Measurements from ENCODE around the gene RPTOR.

The RPTOR gene

DNA sequence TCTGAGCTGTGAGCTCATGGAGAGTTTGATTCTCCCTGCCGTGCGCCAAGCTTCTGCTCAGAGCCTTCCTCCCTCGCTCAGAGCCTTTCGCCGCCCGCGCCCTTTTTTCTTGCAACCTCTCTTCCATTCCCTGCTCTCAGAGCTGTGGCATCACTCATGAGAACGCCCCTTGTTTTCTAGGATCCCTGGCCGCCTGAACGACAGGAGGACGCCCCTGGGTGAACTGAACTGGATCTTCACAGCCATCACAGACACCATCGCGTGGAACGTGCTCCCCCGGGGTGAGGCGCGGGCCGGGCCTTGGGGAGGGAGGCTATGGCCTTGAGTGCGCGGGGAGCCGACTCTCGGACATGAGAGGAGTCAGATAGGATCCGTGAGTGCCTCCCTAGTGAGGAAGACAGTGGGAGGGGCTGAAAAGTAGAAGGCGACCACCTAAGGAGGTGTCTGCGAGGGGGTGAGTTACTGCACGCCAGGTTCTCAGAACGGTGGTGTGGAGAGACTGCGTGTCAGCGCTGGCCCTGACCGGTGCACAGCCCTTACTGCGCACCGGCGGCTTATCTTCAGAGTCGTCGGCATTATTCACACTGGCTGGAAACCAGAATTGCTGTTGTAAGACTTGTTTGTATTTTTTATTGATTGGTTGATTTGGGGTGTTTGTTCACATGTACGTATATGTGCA lies 277.5 kb downstream of the RPTOR start:
- TF ChIP-seq GATA3 (IDR thresholded peaks at IDR 0.05; ENCODE audit: low read depth, low read length) (no peak), GATA2 (IDR thresholded peaks at IDR 0.05; ENCODE audit: low read depth, low read length) (no peak)

DNA sequence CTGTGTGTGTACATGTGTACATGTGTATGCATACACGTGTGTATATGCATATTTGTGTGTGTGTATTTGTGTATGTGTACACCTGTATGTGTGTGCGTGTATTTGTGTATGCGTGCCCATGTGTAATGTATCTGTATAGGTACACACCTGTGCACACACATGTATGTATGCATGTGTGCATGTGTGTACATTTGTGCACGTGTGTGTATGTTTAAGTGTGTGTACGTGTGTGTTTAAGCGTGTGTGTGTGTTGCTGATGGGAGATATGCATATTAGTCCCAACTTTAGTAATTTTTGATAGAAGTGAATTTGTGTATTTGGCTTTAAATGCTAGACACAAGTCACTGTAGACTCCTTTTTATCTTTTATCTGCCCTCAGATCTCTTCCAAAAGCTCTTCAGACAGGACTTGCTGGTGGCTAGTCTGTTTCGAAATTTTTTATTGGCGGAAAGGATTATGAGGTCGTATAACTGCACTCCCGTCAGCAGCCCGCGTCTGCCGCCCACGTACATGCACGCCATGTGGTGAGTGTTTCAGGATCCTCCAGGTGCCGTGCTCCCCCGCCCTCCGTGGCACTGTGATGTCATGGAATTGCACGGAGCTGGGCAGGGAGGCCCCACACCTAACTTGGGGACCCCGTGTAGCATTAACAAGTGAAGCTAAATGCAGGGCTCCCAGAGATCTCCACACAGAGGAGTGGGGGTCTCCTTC lies 278.2 kb downstream of the RPTOR start:
- peak; percentile 46; the same call in 1 of the 2 replicates for TF ChIP-seq GATA2 (IDR thresholded peaks at IDR 0.05; ENCODE audit: low read depth, low read length)
- TF ChIP-seq GATA3 (IDR thresholded peaks at IDR 0.05; ENCODE audit: low read depth, low read length): no peak

DNA sequence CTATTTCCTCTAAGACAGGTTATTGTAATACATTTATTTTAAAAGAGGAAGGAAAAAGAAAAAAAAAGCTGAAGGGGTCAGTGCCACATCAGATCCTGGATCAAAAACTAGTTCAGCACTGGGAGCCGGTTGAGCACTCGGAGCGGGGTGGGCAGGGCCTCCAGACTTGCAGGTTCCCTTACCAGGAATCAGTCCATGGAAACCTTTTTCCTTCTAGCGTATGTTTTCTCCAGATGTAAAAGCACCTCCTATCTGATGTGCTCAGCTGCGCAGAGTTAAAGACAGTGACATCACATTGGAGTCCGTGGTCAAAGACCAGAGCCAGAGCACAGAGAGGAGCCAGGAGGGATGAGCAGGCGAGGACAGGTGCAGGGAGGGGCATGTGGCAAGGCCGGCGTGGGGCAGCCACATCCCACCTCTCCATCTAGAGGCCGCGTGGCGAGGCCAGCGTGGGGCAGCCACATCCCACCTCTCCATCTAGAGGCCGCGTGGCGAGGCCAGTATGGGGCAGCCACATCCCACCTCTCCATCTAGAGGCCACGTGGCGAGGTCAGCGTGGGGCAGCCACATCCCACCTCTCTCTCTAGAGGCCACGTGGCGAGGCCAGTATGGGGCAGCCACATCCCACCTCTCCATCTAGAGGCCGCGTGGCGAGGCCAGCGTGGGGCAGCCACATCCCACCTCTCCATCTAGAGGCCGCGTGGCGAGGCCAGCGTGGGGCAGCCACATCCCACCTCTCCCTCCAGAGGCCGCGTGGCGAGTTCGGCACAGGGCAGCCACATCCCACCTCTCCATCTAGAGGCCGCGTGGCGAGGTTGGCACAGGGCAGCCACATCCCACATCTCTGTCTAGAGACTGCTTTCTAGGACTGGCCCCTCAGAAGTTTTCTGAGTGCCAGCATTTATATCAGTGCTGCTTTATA lies 280.2 kb downstream of the RPTOR start:
- TF ChIP-seq GATA3 (IDR thresholded peaks at IDR 0.05; ENCODE audit: low read depth, low read length) (no peak), GATA2 (IDR thresholded peaks at IDR 0.05; ENCODE audit: low read depth, low read length) (no peak)

DNA sequence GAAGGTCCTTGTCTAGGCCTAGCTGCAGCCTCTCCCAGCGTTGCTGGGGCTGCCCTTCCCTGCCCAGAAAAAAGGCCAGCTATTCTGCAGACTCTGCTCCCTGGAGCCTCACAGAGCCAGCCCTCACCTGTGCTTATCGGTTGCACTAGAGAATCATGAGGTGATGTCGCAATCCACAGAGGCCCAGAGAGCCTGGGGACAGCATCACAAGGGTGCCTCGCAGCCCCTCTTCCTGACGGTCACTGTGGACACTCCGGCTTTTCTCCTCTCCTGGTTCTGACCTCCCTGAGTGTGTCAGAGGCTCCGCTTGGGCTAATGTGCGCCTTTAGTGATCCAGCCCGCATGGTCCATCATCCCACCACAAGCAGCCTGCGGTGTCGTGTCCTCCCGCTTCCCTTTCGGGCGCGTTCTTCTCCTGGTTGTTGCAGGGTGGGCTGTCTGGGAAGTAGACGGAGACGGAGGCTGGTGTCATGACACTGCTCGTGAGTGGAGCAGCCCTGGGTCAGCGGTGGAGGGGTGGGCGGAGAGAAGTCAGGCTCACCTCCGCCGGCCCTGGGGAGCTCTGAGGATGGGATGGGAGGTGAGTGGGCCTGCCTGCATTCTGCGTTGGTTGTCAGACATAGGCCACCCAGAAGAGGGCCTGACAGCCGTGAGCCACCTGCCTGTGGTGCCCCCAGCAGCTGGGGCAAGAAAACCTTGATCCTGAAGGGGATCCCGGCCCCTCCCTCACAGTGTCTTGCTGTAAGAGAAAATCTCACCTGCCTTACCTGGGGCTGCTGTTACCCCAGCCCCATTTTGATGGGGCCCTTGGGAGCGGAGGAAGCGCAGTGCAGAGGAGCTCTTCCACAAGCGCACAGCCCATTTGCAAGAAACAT lies 281.1 kb downstream of the RPTOR start:
- TF ChIP-seq GATA2 (IDR thresholded peaks at IDR 0.05; ENCODE audit: low read depth, low read length) (no peak), GATA3 (IDR thresholded peaks at IDR 0.05; ENCODE audit: low read depth, low read length) (no peak)

DNA sequence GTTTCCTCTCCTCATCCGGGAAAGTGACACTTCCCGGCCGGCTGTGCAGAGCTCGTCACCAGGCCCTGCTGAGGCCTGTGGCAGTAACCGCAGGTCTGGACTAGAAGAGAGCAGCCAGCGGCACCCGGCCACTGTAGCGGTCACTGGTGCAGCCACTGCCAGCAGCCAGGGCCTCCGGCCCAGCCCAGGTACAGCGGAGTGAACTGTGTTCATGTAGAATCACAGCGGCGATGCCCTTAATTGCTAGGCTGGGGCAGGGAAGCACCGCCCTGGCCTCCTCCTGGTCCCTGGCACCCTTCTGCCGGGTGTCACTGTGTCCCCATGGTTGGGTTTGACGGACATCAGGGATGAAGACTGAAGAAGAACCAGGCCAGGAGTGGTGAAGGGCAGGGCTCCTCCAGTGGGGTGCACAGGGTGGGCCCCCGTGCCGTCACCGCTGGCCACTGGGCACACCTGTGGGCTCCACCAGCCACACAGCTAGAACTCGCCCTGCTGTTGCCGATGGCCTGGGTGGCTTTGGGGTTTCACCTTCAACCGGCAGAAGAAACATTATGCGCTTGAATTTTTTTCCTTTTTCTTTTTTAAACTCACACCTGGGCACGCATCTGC lies 281.8 kb downstream of the RPTOR start:
- no peak for TF ChIP-seq GATA2 (IDR thresholded peaks at IDR 0.05; ENCODE audit: low read depth, low read length)

DNA sequence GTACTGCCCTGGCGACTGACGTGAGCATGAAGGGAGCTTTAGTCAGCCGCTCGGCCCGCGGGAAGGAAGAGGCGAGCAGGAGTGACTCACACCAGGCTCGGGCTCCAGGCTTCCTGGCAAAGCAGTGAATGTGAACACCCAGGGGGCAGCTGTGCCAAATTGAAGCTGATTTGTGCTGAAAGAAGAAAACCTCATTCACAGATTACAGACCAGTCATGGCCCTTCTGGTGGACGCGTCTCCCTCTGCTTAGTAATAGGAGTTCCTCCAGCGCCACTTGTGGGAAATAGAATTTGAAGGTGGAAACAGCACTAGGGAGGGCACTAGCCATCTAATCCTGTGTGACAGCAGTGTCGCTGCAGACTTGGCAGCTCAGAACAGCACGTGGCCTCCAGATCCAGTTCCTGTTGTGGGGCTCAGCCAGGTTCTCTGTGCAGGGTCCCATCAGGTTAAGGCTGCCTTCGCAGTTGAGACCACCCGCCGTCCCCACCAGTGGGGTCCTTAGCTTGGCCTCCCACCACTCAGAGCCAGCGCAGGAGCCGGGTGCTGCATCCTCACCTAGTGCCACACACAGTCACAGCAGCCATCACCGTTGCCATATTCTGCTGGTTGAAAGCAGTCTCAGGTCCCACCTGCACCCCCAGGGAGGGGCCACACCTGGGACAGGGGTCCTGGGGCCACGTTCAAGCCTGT lies 282.5 kb downstream of the RPTOR start:
- no peak for TF ChIP-seq GATA3 (IDR thresholded peaks at IDR 0.05; ENCODE audit: low read depth, low read length)
- TF ChIP-seq GATA2 (IDR thresholded peaks at IDR 0.05; ENCODE audit: low read depth, low read length): no peak

DNA sequence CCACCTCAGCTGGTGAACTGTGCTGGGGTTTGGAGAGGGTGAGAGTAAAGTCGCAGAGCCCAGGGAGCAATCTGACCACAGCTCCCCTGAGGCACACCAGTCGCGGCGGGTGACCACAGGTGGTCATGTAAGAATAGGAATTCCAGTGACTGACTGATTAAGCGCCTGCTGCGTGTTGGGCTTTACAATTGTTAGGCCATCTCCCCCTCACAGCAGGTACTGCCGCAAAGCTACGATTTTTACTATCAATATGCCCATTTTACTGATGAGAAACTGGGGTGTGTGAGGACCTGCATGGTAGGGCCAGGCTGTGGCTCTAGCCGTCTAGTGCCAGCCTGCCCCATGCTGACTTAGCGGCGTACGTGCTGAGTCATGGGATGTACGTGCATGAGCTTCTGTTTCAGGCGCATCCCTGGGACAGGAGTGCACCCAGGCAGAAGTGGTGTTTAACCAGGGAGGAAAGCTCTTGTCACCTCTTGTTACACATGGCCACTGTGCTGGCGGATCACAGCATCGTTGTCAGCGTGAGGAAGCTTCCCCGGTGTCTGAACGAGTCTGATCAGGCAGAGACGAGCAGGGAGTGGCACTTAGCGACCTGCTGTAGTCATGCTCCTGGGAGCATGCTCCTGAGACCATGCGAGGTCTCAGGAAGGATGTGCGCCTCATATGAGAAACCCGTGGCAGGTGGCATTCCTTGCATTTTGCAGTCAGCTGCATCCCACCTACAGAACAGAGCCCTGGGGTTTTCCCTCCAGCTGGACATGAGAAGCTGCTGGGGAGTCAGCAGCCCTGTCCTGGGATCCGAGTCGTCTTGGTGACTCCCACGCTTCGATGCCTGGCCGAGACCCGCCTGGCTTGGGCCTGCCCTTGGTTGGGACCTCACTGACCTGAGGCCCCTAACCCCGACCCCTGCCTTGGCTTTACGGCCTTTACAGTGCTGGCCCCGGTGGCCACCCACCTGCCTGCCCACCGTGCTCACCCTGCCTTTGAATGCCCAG lies 283.3 kb downstream of the RPTOR start:
- TF ChIP-seq GATA3 (IDR thresholded peaks at IDR 0.05; ENCODE audit: low read depth, low read length): no peak

DNA sequence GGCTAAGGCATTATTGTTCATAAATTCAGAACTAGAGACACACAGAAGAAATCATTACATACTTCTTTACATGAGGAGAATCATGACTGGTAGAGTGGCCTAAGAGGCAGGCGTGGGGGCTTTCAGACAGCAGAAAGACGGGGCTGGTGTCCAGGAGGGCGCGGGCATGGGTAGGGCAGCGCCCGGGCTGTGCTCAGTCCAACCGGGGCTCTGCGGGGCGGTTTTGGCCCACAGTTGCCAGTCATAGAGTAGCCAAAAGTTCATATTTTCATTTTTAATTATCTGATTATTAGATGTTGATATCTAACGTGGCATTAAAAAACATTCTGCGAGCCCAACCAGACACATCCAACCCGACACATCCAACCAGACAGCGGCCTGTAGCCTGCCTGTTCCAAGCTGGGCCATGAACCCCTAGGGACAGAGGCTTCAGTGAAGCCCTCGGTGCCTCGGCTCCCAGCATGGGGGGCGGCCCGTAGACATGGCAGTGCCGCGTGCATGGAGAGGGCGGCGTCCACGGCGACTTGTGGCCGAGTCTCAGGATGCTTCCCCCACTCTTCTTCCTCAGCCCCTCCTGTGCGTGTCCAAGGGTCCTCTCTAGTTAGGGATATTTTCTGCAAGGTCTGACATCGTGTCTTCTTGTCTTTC lies 284.7 kb downstream of the RPTOR start:
- TF ChIP-seq GATA2 (IDR thresholded peaks at IDR 0.05; ENCODE audit: low read depth, low read length): no peak
- no peak for TF ChIP-seq GATA3 (IDR thresholded peaks at IDR 0.05; ENCODE audit: low read depth, low read length)

DNA sequence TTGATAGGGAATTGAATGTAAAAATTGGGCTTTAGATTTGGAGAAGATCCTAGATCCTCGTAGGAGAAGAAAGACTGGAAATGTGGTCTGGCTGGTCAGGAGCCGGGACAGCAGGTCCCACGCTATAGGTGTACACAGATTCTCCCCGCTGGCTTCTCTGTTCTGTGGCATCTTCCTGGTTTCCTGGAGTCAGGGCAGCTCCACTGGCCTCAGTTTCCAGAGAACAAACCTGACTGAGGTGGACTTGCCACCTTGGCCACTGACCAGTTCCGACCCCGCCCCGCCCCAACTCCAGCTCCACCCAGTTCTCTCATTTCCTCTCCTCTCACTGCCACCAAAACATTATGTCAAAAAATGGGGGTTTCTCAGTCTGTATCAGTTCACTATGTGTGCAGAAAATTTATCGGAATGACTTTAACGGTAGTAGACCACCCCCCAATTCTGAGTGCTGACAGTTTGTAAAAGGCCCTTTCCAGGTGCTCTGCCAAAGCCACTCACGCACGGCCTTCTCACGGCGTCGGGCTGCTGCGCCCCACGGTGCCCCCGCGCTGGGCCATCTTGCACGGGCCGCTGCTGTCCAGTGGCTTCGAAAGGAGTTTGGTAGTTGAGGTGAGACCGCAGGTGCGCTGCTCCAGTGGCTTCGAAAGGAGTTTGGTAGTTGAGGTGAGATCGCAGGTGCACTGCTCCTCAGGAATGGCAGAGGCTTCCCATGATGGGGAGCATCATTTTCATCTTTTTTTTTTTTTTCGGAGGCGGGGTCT lies 285.6 kb downstream of the RPTOR start:
- TF ChIP-seq GATA3 (IDR thresholded peaks at IDR 0.05; ENCODE audit: low read depth, low read length) (no peak), GATA2 (IDR thresholded peaks at IDR 0.05; ENCODE audit: low read depth, low read length) (no peak)

DNA sequence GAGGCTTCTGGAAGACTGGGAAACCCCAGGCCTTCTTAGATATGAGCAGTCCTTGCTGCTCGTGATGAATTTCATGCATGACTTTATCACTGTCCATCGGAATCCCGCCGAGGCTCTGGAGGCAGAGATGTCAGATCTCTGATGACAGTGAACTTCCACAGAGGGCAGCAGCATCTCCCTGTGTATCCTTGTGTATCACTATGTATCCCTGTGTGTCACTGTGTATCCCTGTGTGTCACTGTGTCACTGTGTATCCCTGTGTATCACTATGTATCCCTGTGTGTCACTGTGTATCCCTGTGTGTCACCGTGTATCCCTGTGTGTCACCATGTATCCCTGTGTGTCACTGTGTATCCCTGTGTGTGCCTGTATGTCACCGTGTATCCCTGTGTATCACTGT lies 286.9 kb downstream of the RPTOR start:
- TF ChIP-seq GATA2 (IDR thresholded peaks at IDR 0.05; ENCODE audit: low read depth, low read length): no peak
- TF ChIP-seq GATA3 (IDR thresholded peaks at IDR 0.05; ENCODE audit: low read depth, low read length): no peak
